Mesenchymal stem cell (in vitro differentiated cells and primary cell): Measurements from ENCODE around the gene MED8.

ENCODE experiments used
- DNase-seq: peaks from one replicate; pipeline ENCODE4 v3.0.0-alpha.2; 2013
- H2AFZ ChIP-seq: one replicate; pipeline ENCODE4 v1.6.1; 2013; ENCODE audit warnings: low read depth, mild to moderate bottlenecking, control low read depth, inconsistent platforms, low read length, moderate library complexity
- H2AK5ac ChIP-seq: 2 replicates; pipeline ENCODE4 v1.6.1; 2013; ENCODE audit warnings: low read length, moderate library complexity, mild to moderate bottlenecking, inconsistent platforms; ENCODE audit not compliant: severe bottlenecking
- H2BK120ac ChIP-seq: one replicate; pipeline ENCODE4 v1.6.1; 2013; ENCODE audit warnings: low read depth, mild to moderate bottlenecking, inconsistent platforms, low read length, moderate library complexity
- H2BK12ac ChIP-seq, 2 experiments: one replicate each; pipeline ENCODE4 v1.6.1; 2013; ENCODE audit warnings: inconsistent platforms in 2 of 2, low read length in 2 of 2, mild to moderate bottlenecking in 2 of 2, moderate library complexity in 2 of 2, control low read depth in 1 of 2
- H2BK15ac ChIP-seq: one replicate; pipeline ENCODE4 v1.6.1; 2013; ENCODE audit warnings: mild to moderate bottlenecking, low read depth, inconsistent platforms; ENCODE audit not compliant: poor library complexity, severe bottlenecking
- H2BK5ac ChIP-seq: 2 replicates; pipeline ENCODE4 v1.6.1; 2013; ENCODE audit warnings: low read depth, mild to moderate bottlenecking, low read length, control low read depth, inconsistent platforms; ENCODE audit not compliant: poor library complexity, severe bottlenecking
- H3K14ac ChIP-seq, 2 experiments: one replicate each; pipeline ENCODE4 v1.6.1; 2013; ENCODE audit warnings: inconsistent platforms in 2 of 2, low read length in 2 of 2, control low read depth in 1 of 2, mild to moderate bottlenecking in 1 of 2, moderate library complexity in 1 of 2
- H3K18ac ChIP-seq, 2 experiments: one replicate each; pipeline ENCODE4 v1.6.1; 2013; ENCODE audit warnings: inconsistent platforms in 2 of 2, low read length in 2 of 2, control low read depth in 1 of 2, low read depth in 1 of 2, mild to moderate bottlenecking in 1 of 2
- H3K23ac ChIP-seq, 2 experiments: one replicate each; pipeline ENCODE4 v1.6.1; 2013; ENCODE audit warnings: inconsistent platforms in 2 of 2, low read length in 2 of 2, mild to moderate bottlenecking in 2 of 2, moderate library complexity in 2 of 2, control low read depth in 1 of 2
- H3K27ac ChIP-seq: 2 replicates; pipeline ENCODE4 v1.5.1; 2013; ENCODE audit warnings: mild to moderate bottlenecking, moderate library complexity, low read length, control low read depth, inconsistent platforms; ENCODE audit not compliant: poor library complexity, severe bottlenecking
- H3K27me3 ChIP-seq, 2 experiments: 2 replicates each; pipeline versions ENCODE4 v1.6.1 to v1.7.0; 2013; ENCODE audit warnings: low read length in 2 of 2, mild to moderate bottlenecking in 2 of 2, moderate library complexity in 2 of 2, control low read depth in 1 of 2, inconsistent platforms in 1 of 2; ENCODE audit not compliant: control insufficient read depth in 1 of 2, insufficient read depth in 1 of 2
- H3K36me3 ChIP-seq, 2 experiments: 2 replicates each; pipeline versions ENCODE4 v1.6.1 to v1.7.0; 2013; ENCODE audit warnings: low read length in 2 of 2, control low read depth in 1 of 2, inconsistent platforms in 1 of 2, low read depth in 1 of 2, mild to moderate bottlenecking in 1 of 2; ENCODE audit not compliant: insufficient read depth in 2 of 2, control insufficient read depth in 1 of 2
- H3K4ac ChIP-seq, 2 experiments: one replicate each; pipeline ENCODE4 v1.6.1; 2013; ENCODE audit warnings: inconsistent platforms in 2 of 2, low read length in 2 of 2, mild to moderate bottlenecking in 2 of 2, moderate library complexity in 2 of 2, control low read depth in 1 of 2, low read depth in 1 of 2
- H3K4me1 ChIP-seq: 2 replicates; pipeline ENCODE4 v1.6.1; 2013; ENCODE audit warnings: low read depth, low read length, control low read depth; ENCODE audit not compliant: control insufficient read depth, insufficient read depth
- H3K4me2 ChIP-seq: 2 replicates; pipeline ENCODE4 v1.6.1; 2013; ENCODE audit warnings: low read length, mild to moderate bottlenecking, inconsistent platforms; ENCODE audit not compliant: poor library complexity, severe bottlenecking
- H3K4me3 ChIP-seq, 2 experiments: 2 replicates each; pipeline versions ENCODE4 v1.5.1 to v1.7.0; 2013; ENCODE audit warnings: low read length in 2 of 2, mild to moderate bottlenecking in 2 of 2, control low read depth in 1 of 2, low read depth in 1 of 2; ENCODE audit not compliant: insufficient read depth in 1 of 2
- H3K79me1 ChIP-seq: replicated peaks from 2 replicates; pipeline ENCODE4 v1.6.1; 2013; ENCODE audit warnings: mild to moderate bottlenecking, control low read depth, low read length, inconsistent platforms; ENCODE audit not compliant: poor library complexity, severe bottlenecking
- H3K9ac ChIP-seq: 2 replicates; pipeline ENCODE4 v1.7.0; 2013; ENCODE audit warnings: mild to moderate bottlenecking, low read length, moderate library complexity
- H3K9me3 ChIP-seq: 2 replicates; pipeline ENCODE4 v1.7.0; 2013; ENCODE audit warnings: mild to moderate bottlenecking, low read length; ENCODE audit not compliant: control insufficient read depth
- H4K8ac ChIP-seq: one replicate; pipeline ENCODE4 v1.6.1; 2013; ENCODE audit warnings: inconsistent platforms, mild to moderate bottlenecking, low read length, moderate library complexity
- H4K91ac ChIP-seq: one replicate; pipeline ENCODE4 v1.6.1; 2013; ENCODE audit warnings: mild to moderate bottlenecking, low read length, inconsistent platforms
- WGBS: methylation state at CpG from one replicate; pipeline ENCODE4 v1.1.7; 2013; ENCODE audit warnings: mixed read lengths; 5-methylcytosine and 5-hydroxymethylcytosine counted together

MED8 gene

DNA sequence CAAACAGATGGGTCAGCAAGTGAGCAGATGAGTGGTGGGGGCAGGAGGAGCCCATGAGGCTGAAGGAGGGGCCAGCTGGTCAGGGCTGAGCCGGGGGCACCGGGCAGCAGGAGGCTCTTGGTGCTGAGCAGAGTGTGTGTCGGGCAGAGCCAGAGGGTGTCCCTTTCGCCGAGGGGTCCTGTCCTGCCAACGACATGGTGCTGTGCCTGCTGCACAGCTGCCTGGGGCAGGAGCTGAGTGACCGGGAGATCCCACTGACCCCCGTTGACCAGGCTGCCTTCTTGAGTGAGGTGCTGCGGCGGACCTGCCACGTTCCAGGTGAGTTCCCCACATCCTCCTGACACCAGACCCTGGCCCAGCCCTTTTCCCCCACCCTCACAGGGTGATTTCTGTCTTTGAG, 36.6 kb upstream of the MED8 start:
- H3K4ac ChIP-seq: no peak overlapping the region
- H3K27me3 ChIP-seq: no peaks in the 10 kb centered on the region
- no peak overlapping the region for H3K14ac ChIP-seq
- H4K8ac ChIP-seq: no peak overlapping the region
- H2BK15ac ChIP-seq: no peak overlapping the region
- DNase-seq: no peak
- H3K4me1 ChIP-seq: no peaks in the 10 kb centered on the region
- H3K18ac ChIP-seq: no peak overlapping the region
- H3K79me1 ChIP-seq: peaks cover 4% of the 10 kb centered on the region
- no peak overlapping the region for H4K91ac ChIP-seq
- 91% methylated on average over 11 of the region's 11 CpGs for WGBS
- no peak overlapping the region for H2BK5ac ChIP-seq
- H3K23ac ChIP-seq: no peak overlapping the region
- no peak overlapping the region for H3K4me2 ChIP-seq
- H3K36me3 ChIP-seq: peaks cover 97 to 98% of the 10 kb centered on the region in 2 experiments
- no peak overlapping the region for H3K4me3 ChIP-seq
- no peak overlapping the region for H2BK120ac ChIP-seq
- H3K27ac ChIP-seq: no peak overlapping the region
- no peaks in the 10 kb centered on the region for H3K9me3 ChIP-seq
- no peak overlapping the region for H3K9ac ChIP-seq
- H2AFZ ChIP-seq: no peak overlapping the region
- H2BK12ac ChIP-seq: no peak overlapping the region
- H2AK5ac ChIP-seq: no peak overlapping the region

GRCh38 chr1:43425045-43425444, 35.4 kb upstream of the MED8 start:
- H3K4ac ChIP-seq: no peak overlapping the region
- no peaks in the 10 kb centered on the region for H3K9me3 ChIP-seq
- H2BK15ac ChIP-seq: no peak overlapping the region
- H2BK120ac ChIP-seq: no peak overlapping the region
- no peak overlapping the region for H2BK5ac ChIP-seq
- H3K4me1 ChIP-seq: no peaks in the 10 kb centered on the region
- no peak overlapping the region for H3K18ac ChIP-seq
- DNase-seq: no peak
- H4K91ac ChIP-seq: no peak overlapping the region
- no peak overlapping the region for H3K9ac ChIP-seq
- H3K4me3 ChIP-seq: no peak overlapping the region
- H3K36me3 ChIP-seq: peaks cover 96 to 98% of the 10 kb centered on the region in 2 experiments
- WGBS: 81% methylated on average over 4 of the region's 4 CpGs
- H3K4me2 ChIP-seq: no peak overlapping the region
- H3K14ac ChIP-seq: no peak overlapping the region
- no peak overlapping the region for H2AK5ac ChIP-seq
- no peak overlapping the region for H3K23ac ChIP-seq
- no peak overlapping the region for H3K27ac ChIP-seq
- no peak overlapping the region for H2BK12ac ChIP-seq
- no peak overlapping the region for H2AFZ ChIP-seq
- no peak overlapping the region for H4K8ac ChIP-seq
- H3K27me3 ChIP-seq: no peaks in the 10 kb centered on the region
- H3K79me1 ChIP-seq: peaks cover 4% of the 10 kb centered on the region

DNA sequence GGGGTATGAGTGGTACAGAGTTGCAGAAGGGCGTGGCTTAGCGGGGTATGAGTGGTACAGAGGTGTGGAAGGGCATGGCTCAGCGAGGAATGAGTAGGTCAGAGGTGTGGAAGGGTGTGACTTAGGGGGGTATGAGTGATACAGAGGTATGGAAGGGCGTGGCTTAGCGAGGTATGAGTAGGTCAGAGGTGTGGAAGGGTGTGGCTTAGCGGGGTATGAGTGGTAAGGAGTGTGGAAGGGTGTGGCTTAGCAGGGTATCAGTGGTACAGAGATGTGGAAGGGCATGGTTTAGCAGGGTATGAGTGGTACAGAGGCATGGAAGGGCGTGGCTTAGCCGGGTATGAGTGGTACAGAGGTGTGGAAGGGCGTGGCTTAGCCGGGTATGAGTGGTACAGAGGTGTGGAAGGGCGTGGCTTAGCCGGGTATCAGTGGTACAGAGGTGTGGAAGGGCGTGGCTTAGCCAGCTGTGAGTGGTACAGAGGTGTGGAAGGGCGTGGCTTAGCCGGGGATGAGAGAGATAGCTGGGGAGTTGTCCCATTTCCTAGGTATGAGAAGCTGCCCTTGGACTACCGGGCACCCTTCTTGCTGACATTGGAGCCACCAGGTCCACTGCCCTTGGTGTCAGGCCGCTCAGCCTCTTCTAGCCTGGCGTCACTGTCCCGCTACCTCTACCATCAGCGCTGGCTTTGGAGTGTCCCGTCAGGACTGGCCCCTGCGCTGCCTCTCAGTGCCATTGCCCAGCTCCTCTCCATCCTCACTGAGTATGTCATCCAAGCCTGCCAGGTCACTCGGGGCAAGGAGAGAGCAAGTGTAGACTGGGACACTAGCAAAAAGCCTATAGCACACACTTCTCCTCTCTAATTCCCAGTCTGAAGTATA, 34.3 kb upstream of the MED8 start:
- H3K9ac ChIP-seq: no peak overlapping the region
- H3K27ac ChIP-seq: no peak overlapping the region
- H3K14ac ChIP-seq: no peak overlapping the region
- no peak overlapping the region for H3K23ac ChIP-seq
- H3K9me3 ChIP-seq: no peaks in the 10 kb centered on the region
- no peak overlapping the region for H2AK5ac ChIP-seq
- DNase-seq: no peak
- H3K79me1 ChIP-seq: peaks cover 4% of the 10 kb centered on the region
- H3K4me1 ChIP-seq: no peaks in the 10 kb centered on the region
- no peak overlapping the region for H3K4me3 ChIP-seq
- H2BK120ac ChIP-seq: no peak overlapping the region
- no peak overlapping the region for H2AFZ ChIP-seq
- no peak overlapping the region for H4K91ac ChIP-seq
- no peak overlapping the region for H3K18ac ChIP-seq
- H3K27me3 ChIP-seq: no peaks in the 10 kb centered on the region
- no peak overlapping the region for H2BK5ac ChIP-seq
- H2BK12ac ChIP-seq: no peak overlapping the region
- H4K8ac ChIP-seq: no peak overlapping the region
- 96% methylated on average over 23 of the region's 23 CpGs for WGBS
- H3K36me3 ChIP-seq: peaks cover 96 to 98% of the 10 kb centered on the region in 2 experiments
- no peak overlapping the region for H2BK15ac ChIP-seq
- no peak overlapping the region for H3K4ac ChIP-seq
- H3K4me2 ChIP-seq: no peak overlapping the region

DNA sequence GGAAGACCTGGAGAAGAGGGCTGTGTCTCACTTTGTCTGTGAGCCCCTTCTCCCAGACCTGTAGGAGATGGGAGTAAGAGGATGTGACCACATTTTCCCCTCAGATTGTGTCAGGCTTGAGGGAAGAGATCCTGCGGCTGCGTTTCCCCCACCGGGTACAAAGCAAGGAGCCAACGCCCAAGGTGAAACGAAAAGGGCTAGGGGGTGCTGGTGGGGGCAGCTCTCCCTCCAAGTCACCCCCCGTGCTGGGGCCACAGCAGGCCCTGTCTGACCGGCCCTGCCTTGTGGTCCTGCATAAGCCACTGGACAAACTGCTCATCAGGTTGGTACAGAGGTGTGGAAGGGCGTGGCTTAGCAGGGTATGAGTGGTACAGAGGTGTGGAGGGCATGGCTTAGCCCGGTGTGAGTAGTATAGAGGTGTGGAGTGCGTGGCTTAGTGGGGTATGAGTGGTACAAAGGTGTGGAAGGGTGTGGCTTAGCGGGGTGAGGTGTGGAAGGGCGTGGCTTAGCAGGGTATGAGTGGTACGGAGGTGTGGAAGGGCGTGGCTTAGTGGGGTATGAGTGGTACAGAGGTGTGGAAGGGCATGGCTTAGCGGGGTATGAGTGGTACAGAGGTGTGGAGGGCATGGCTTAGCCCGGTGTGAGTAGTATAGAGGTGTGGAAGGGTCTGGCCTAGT, 33.5 kb upstream of the MED8 start:
- no peak overlapping the region for H2AK5ac ChIP-seq
- H2BK15ac ChIP-seq: no peak overlapping the region
- no peak overlapping the region for H3K18ac ChIP-seq
- no peak overlapping the region for H3K23ac ChIP-seq
- H3K9me3 ChIP-seq: no peaks in the 10 kb centered on the region
- H3K4ac ChIP-seq: no peak overlapping the region
- no peak overlapping the region for H3K9ac ChIP-seq
- no peak overlapping the region for H3K14ac ChIP-seq
- H4K91ac ChIP-seq: no peak overlapping the region
- peaks cover 95 to 98% of the 10 kb centered on the region in 2 experiments for H3K36me3 ChIP-seq
- H3K79me1 ChIP-seq: peaks cover 4% of the 10 kb centered on the region
- H3K4me2 ChIP-seq: no peak overlapping the region
- 97% methylated on average over 16 of the region's 16 CpGs for WGBS
- no peaks in the 10 kb centered on the region for H3K27me3 ChIP-seq
- H3K4me3 ChIP-seq: no peak overlapping the region
- no peaks in the 10 kb centered on the region for H3K4me1 ChIP-seq
- H2AFZ ChIP-seq: no peak overlapping the region
- H2BK12ac ChIP-seq: no peak overlapping the region
- no peak overlapping the region for H2BK5ac ChIP-seq
- no peak for DNase-seq
- H3K27ac ChIP-seq: no peak overlapping the region
- no peak overlapping the region for H2BK120ac ChIP-seq
- H4K8ac ChIP-seq: no peak overlapping the region
